HG02943 (cell line): Measurements from ENCODE around the gene ZNF862.

ENCODE experiments used
- ATAC-seq: cut with Tn5 transposase; IDR thresholded peaks from one replicate; pipeline ENCODE4 v1.9.1; 2021; ENCODE audit warnings: mild to moderate bottlenecking, low read depth, moderate library complexity; ENCODE audit not compliant: unreplicated experiment

Gene ZNF862

GRCh38 chr7:149838224-149838991, at the start of gene ZNF862:
Gene ZNF862, plus strand, starts transcription at chr7:149838375. Its CDS starts 237 bp downstream, at chr7:149838612.
- ATAC-seq: peak; percentile 96

- ATAC-seq: no peak
These were observed 49.1 kb upstream of the ZNF862 start for GRCh38 chr7:149789101-149789500.

DNA sequence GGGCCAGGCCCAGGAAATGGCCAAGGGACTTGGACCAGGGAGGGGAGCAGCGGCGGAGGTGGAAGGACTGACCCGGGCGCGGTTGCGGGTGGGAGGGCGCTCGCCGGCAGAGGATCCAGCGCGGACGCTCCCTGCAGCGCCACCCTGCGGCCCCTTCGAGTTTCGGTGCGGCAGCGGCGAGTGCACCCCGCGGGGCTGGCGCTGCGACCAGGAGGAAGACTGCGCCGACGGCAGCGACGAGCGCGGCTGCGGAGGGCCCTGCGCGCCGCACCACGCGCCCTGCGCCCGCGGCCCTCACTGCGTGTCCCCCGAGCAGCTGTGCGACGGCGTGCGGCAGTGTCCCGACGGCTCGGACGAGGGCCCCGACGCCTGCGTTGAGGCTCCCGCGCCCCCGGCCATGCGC, 48.0 kb upstream of the ZNF862 start:
- no peak for ATAC-seq

GRCh38 chr7:149790754-149791360, 47.3 kb upstream of the ZNF862 start:
- ATAC-seq: no peak

GRCh38 chr7:149791411-149792219, 46.6 kb upstream of the ZNF862 start:
- no peak for ATAC-seq

DNA sequence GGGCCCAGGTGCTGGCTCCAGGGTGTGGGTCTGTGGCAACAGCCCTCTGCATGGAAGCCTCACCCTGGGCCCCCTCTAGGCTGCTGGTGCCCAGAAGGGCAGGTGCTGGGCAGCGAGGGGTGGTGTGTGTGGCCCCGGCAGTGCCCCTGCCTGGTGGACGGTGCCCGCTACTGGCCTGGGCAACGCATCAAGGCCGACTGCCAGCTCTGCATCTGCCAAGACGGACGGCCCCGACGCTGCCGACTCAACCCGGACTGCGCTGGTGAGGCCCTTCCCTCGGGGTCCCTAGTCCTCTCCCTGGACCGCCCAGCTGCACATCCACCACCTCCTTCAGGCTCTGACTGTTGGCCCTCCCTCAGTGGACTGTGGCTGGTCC, 46.0 kb upstream of the ZNF862 start:
- ATAC-seq: no peak

DNA sequence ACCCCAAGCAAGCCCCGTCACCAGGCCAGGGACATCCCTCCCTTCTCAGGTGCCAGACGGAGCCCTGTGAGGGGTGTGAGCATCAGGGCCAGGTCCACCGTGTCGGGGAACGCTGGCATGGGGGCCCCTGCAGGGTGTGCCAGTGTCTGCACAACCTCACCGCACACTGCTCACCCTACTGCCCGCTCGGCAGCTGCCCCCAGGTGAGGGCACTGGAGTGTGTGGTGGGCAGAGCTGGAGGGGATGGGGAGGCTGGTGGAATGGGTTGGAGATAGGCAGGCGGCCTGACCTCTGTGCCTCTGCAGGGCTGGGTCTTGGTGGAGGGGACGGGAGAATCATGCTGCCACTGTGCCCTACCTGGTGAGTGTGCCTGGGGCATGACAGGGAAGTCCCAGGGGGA, 44.9 kb upstream of the ZNF862 start:
- no peak for ATAC-seq

DNA sequence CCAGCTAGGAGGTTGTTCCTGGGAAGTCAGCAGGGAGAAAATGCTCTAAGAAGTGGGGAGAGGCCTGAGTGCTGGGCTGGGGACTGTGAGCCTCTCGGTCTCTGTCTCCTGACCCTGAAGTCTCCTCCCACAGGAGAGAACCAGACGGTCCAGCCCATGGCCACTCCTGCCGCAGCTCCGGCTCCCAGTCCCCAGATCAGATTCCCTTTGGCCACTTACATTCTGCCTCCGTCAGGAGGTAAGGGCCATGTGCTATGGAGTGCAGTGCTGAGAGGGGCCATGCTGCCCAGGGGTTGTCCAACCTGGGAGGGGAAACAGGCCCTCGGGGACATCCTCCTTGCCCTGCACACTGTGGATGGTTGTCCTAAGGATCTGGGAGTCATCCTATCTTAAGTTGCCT, 43.5 kb upstream of the ZNF862 start:
- no peak for ATAC-seq

GRCh38 chr7:149795126-149795525, 43.0 kb upstream of the ZNF862 start:
- no peak for ATAC-seq

- no peak for ATAC-seq
These were observed 41.8 kb upstream of the ZNF862 start for GRCh38 chr7:149796287-149796860.

DNA sequence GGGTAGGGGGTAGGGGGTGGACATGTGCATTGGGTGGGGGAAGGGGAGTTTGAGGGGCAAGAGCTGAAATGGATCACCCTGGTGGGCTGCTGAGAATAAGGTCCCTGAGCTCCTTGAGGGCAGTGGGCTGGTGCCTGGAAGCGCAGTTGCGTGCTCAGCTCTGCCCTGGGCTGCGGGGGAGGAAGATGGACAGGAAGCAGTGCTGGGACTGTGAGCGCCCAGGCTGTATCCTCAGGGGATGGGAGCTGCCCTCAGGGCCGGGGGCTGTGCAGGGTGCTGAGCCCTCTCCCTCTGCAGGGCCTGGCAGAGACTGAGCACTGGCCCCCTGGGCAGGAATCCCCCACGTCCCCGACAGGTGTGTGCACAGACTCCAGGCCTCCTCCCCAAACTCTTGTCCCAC, 40.4 kb upstream of the ZNF862 start:
- ATAC-seq: no peak

DNA sequence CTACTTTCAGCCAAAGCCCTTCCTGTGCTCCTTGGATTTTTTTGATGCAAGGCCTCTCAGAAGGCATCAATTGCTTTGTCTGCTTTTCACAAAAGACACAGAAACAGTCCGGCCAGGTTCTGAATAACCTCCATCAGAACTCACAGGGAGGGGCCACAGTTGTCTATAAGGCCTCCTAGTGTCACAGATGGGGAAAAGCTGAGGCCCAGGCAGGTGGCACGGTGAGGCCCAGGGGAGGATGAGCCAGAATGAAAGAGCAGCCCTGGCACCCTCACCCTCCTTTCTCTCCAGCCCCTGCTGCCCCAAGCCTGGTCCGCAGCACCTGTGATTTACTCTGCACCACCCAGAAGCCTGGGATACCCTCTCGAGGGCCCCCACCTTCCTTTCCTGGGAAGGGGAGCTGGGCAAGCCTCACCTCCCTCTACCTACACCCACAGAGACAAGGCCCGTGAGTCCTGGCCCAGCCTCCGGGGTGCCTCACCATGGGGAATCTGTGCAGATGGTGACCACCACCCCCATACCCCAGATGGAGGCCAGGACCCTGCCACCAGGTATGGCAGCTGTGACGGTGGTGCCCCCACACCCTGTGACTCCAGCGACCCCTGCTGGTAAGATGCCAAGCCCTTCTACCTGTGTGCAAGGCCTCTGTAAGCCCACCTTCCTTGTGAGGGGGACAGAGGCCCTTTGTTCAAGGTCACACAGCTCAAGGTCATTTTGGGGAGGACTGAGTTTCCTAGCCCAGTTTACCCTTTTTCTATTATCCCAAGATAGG, 38.6 kb upstream of the ZNF862 start:
- no peak for ATAC-seq

DNA sequence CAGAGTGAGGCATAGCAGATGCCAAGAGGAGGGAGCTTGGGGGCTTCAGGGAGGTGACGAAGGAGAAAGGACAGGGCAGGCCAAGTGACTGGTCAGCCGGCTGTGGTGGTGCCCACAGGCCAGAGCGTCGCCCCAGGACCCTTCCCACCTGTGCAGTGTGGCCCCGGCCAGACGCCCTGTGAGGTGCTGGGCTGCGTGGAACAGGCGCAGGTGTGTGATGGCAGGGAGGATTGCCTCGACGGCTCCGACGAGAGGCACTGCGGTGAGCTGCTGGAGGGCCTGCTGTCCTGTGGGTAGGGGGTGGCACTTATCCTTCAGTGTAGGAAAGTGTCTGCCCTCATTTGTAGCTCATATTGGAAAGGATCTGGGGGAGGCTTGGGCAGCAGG, 38.0 kb upstream of the ZNF862 start:
- no peak for ATAC-seq

DNA sequence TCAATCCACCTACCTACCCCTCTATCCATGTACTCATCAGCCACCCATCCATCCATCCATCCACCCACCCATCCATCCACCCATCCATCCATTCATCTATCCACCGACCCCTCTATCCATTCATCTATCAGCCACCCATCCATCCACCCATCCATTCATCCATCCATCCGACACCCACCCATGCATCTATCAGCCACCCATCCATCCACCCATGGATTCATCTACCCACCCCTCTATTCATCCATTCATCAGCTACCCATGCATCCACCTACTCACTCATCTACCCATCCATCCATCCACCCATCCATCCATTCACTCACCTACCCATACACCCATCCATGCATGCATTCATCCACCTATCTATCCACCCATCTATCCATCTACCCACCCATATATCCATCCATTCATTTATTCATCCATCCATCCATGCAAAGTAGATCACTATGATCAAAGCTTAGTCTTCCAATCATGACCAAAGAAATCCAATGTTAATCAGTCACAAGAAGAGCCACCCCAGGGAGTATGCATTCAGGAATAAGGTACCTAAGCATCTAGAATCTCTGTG, 37.1 kb upstream of the ZNF862 start:
- ATAC-seq: no peak

DNA sequence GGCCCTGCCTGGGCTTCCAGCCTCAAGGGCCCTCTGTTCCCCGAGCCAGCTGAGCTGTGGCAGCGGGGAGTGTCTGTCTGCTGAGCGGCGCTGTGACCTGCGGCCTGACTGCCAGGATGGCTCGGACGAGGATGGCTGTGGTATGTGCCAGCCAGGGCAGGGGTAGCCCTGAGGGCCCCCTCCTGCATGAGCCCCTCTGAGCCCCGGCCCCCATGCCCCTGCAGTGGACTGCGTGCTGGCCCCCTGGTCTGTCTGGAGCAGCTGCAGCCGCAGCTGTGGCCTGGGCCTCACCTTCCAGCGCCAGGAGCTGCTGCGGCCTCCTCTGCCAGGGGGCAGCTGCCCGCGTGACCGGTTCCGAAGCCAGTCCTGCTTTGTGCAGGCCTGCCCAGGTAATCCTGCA, 36.4 kb upstream of the ZNF862 start:
- no peak for ATAC-seq

DNA sequence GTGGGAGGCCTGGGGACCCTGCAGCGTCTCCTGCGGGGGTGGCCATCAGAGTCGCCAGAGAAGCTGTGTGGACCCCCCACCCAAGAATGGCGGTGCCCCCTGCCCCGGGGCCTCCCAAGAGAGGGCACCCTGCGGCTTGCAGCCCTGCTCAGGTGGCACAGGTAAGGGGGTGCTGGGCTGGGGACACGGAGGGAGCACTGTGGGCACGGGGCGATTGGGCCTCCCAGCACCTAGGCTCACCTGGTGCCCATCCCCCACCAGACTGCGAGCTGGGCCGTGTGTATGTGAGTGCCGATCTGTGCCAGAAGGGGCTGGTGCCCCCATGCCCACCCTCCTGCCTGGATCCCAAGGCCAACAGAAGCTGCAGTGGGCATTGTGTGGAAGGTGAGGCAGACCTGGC, 35.2 kb upstream of the ZNF862 start:
- ATAC-seq: no peak

DNA sequence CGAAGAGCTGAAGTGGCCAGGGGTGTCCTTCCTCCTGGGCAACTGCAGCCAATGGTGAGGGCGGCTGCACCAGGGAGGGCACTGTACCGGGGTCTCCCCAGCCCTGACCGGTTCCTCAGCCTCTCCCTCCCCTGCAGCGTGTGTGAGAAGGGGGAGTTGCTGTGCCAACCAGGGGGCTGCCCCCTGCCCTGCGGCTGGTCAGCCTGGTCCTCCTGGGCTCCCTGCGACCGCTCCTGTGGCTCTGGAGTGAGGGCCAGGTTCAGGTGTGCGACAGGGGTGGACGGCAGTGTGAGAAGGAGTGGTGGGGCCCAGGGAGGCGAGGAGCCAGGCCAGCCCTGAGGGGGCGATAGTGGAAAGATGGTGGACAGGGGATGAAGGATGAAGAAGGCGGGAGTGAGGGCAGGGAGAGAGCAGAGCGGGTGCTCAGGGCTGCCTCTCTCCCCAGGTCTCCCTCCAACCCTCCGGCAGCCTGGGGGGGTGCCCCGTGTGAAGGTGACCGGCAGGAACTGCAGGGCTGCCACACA, 34.6 kb upstream of the ZNF862 start:
- no peak for ATAC-seq

DNA sequence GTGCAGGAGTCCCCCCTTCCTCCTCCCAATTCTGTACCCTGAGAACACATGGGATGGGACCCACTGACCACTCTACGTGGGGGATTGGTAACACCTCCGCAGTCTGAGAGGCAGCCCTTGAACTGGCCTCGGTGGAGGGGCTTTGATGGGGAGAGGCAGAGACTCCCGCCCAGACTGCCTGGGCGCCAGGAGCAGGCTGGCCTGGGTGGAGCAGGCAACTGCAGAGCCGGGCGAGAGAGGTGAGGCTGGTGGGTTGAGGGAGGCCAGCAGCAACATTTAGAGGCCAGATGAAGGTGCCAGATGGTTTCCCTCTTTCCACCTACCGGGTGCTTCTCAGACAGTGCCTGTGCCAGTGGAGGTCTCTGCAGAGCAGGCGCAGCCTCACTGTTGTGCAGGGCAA, 34.1 kb upstream of the ZNF862 start:
- ATAC-seq: no peak

GRCh38 chr7:149806726-149807125, 31.4 kb upstream of the ZNF862 start:
- ATAC-seq: no peak

DNA sequence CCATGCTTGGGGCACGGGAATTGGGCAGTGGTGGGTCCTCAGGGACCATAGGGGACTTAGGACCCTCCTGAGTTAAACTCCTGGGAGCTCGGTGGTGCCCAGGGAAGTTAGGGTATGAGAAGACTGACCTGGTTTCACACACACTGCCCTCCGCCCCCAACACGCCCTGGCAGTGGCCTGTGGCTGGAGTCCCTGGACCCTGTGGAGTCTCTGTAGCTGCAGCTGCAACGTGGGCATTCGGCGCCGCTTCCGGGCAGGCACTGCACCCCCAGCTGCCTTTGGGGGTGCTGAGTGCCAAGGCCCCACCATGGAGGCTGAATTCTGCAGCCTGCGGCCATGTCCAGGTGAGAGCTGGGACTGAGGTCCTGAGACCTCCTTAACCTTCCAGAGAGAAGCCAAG, 29.9 kb upstream of the ZNF862 start:
- ATAC-seq: no peak
